GM21825 (cell line): ENCODE results near the gene PGAM4.
"Not testable (repeated sequence)": the region's sequence is repeated elsewhere in the genome, so short reads cannot be mapped to it uniquely, and the experiment has no call there.

Experiments used
- ATAC-seq: cut with Tn5 transposase; IDR thresholded peaks from one replicate; pipeline ENCODE4 v1.9.1; 2021; ENCODE audit warnings: mild to moderate bottlenecking, moderate library complexity; ENCODE audit not compliant: unreplicated experiment

The PGAM4 gene

GRCh38 chrX:77930581-77930980, 38.9 kb downstream of the PGAM4 start:
- no peak for ATAC-seq

GRCh38 chrX:77925764-77926163, 43.7 kb downstream of the PGAM4 start:
- ATAC-seq: no peak

- ATAC-seq: no peak
These were observed 45.0 kb downstream of the PGAM4 start for GRCh38 chrX:77924320-77924859.

GRCh38 chrX:77922787-77923186, 46.7 kb downstream of the PGAM4 start:
- no peak for ATAC-seq

- ATAC-seq: not testable (repeated sequence)
These were observed 50.1 kb downstream of the PGAM4 start for GRCh38 chrX:77919370-77919769.

GRCh38 chrX:77918568-77918967, 50.9 kb downstream of the PGAM4 start:
- ATAC-seq: no peak
